Neural crest cell (in vitro differentiated cells): ENCODE data around the gene DXO. TPM values are rescaled to one million over a fixed set of nuclear protein-coding genes. Genes with fewer than 3 reads are reported as not detected.

Experiments
- DNase-seq: peaks from one replicate; pipeline ENCODE4 v3.0.0; 2021; ENCODE audit warnings: low read depth, mixed read lengths, low spot score
- H3K27ac Mint-ChIP-seq: one replicate; pipeline ENCODE4 v1.8.0; 2021; ENCODE audit warnings: mild to moderate bottlenecking, mixed read lengths; ENCODE audit not compliant: unreplicated experiment
- H3K27me3 Mint-ChIP-seq: 2 replicates; pipeline ENCODE4 v1.8.0; 2021; ENCODE audit warnings: low read depth, mild to moderate bottlenecking, mixed read lengths
- H3K36me3 Mint-ChIP-seq: 2 replicates; pipeline ENCODE4 v1.8.0; 2021; ENCODE audit warnings: low read depth, mild to moderate bottlenecking, mixed read lengths
- H3K4me1 Mint-ChIP-seq: 2 replicates; pipeline ENCODE4 v1.8.0; 2021; ENCODE audit warnings: mixed read lengths
- H3K4me3 Mint-ChIP-seq: one replicate; pipeline ENCODE4 v1.8.0; 2021; ENCODE audit warnings: mild to moderate bottlenecking, mixed read lengths
- H3K9me3 Mint-ChIP-seq: 2 replicates; pipeline ENCODE4 v1.8.0; 2021; ENCODE audit warnings: mixed read lengths
- total RNA-seq: library from RNA; stranded (reverse); gene quantifications from 2 replicates; pipeline ENCODE4 v1.2.1, GENCODE V29; 2021
- TF ChIP-seq, protein P1 (sequence below): fragments of 200-600 bp; sonication (generic); conservative IDR thresholded peaks from 2 replicates; pipeline ENCODE4 v1.5.0; 2021; ENCODE audit warnings: antibody characterized with exemption, mild to moderate bottlenecking

DXO gene
- total RNA-seq, 1 donor from 2014 or later, result 26.6 TPM

GRCh38 chr6:31970604-31971271, 1.2 kb downstream of the DXO start:
- Mint-ChIP-seq H3K36me3 (peaks cover 21% of the 10 kb centered on the region), H3K27me3 (no peaks in the 10 kb centered on the region), H3K4me3 (peak overlapping the region; percentile 100), H3K27ac (no peak overlapping the region), H3K9me3 (no peaks in the 10 kb centered on the region), H3K4me1 (peaks cover 33% of the 10 kb centered on the region)
- DNase-seq, result no peak
- TF ChIP-seq, protein P1, sequence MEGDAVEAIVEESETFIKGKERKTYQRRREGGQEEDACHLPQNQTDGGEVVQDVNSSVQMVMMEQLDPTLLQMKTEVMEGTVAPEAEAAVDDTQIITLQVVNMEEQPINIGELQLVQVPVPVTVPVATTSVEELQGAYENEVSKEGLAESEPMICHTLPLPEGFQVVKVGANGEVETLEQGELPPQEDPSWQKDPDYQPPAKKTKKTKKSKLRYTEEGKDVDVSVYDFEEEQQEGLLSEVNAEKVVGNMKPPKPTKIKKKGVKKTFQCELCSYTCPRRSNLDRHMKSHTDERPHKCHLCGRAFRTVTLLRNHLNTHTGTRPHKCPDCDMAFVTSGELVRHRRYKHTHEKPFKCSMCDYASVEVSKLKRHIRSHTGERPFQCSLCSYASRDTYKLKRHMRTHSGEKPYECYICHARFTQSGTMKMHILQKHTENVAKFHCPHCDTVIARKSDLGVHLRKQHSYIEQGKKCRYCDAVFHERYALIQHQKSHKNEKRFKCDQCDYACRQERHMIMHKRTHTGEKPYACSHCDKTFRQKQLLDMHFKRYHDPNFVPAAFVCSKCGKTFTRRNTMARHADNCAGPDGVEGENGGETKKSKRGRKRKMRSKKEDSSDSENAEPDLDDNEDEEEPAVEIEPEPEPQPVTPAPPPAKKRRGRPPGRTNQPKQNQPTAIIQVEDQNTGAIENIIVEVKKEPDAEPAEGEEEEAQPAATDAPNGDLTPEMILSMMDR, result no peak

GRCh38 chr6:31969712-31970603, 2.0 kb downstream of the DXO start:
- DNase-seq, result no peak
- Mint-ChIP-seq H3K36me3 (peaks cover 21% of the 10 kb centered on the region), H3K4me3 (peak overlapping the region; percentile 100), H3K27ac (peak overlapping the region; percentile 81), H3K4me1 (peaks cover 33% of the 10 kb centered on the region), H3K9me3 (no peaks in the 10 kb centered on the region), H3K27me3 (no peaks in the 10 kb centered on the region)
- TF ChIP-seq, protein P1, result no peak

DNA sequence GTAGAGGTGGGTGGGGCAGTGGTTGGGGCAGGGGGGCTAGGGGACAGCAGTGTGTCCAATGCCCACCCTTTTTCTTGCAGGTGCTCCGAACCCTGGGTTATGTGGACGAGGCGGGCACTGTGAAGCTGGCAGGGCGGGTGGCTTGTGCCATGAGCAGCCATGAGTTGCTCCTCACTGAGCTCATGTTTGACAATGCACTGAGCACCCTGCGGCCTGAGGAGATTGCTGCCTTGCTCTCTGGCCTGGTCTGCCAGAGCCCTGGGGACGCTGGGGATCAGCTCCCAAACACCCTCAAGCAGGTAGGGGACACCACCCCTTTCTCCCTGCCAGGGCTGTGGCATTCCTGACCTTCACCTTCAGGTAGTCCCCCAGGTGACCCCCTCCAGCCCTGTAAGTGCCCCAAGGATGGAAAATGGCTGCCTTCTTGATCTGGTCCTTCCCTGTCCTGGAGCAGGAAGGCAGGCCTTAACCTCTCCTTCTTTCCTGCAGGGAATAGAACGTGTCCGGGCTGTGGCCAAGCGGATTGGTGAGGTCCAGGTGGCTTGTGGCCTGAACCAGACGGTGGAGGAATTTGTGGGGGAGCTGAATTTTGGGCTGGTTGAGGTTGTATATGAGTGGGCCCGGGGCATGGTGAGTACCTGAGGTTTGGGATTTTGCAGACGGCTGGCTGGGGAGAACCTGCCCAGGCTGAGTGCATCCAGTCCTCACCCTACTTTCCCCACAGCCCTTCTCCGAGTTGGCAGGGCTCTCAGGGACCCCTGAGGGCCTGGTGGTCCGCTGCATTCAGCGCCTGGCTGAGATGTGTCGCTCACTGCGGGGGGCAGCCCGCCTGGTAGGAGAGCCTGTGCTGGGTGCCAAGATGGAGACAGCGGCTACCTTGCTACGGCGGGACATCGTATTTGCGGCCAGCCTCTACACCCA, 2.9 kb downstream of the DXO start:
- no peaks in the 10 kb centered on the region for H3K9me3 Mint-ChIP-seq
- DNase-seq, result no peak
- peak overlapping the region; percentile 75 for H3K27ac Mint-ChIP-seq
- peak overlapping the region; percentile 100 for H3K4me3 Mint-ChIP-seq
- peaks cover 15% of the 10 kb centered on the region for H3K36me3 Mint-ChIP-seq
- no peaks in the 10 kb centered on the region for H3K27me3 Mint-ChIP-seq
- TF ChIP-seq, protein P1, result no peak
- H3K4me1 Mint-ChIP-seq, result peaks cover 33% of the 10 kb centered on the region

DNA sequence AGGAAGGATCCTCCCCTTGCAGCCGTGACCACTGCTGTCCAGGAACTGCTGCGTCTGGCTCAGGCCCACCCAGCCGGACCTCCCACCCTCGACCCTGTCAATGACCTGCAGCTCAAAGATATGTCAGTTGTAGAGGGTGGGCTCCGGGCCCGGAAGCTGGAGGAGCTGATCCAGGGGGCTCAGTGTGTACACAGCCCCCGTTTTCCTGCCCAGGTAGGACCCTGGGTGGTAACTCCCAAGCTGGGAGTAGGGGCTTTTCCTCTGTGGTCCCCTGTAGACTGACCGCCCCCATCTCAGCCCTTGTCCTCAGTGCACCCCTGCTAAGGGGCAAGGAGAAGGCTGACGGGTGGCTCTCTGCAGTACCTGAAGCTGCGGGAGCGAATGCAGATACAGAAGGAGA, 3.6 kb downstream of the DXO start:
- H3K4me1 Mint-ChIP-seq, result peaks cover 27% of the 10 kb centered on the region
- no peak overlapping the region for H3K27ac Mint-ChIP-seq
- H3K4me3 Mint-ChIP-seq, result peak overlapping the region; percentile 44
- no peaks in the 10 kb centered on the region for H3K9me3 Mint-ChIP-seq
- H3K27me3 Mint-ChIP-seq, result no peaks in the 10 kb centered on the region
- TF ChIP-seq, protein P1, result no peak
- DNase-seq, result no peak
- H3K36me3 Mint-ChIP-seq, result peaks cover 13% of the 10 kb centered on the region

DNA sequence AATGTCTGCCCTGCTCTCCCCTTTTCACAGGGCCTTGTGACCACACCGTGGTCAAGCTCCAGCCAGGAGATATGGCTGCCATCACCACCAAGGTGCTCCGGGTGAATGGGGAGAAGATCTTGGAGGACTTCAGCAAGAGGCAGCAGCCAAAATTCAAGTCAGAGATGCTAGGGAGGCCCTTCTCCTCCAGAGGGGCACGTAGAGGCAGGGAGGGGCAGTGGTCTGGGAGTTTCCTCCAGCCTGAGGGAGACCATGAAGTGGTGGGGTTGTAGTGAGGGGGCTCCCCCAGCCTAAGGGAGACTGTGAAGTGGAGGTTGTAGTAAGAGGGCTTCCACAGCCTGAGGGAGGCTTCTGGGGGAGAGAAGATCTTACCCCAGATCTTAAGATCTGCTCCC, 4.0 kb downstream of the DXO start:
- no peak for DNase-seq
- TF ChIP-seq, protein P1, result no peak
- no peaks in the 10 kb centered on the region for H3K9me3 Mint-ChIP-seq

More for the DNA sequence above, 4.0 kb downstream of the DXO start:
- Mint-ChIP-seq H3K4me3 (peak overlapping the region; percentile 44), H3K27ac (no peak overlapping the region), H3K27me3 (no peaks in the 10 kb centered on the region), H3K36me3 (peaks cover 11% of the 10 kb centered on the region), H3K4me1 (peaks cover 23% of the 10 kb centered on the region)
